HEK293 (cell line): ENCODE results near the gene ZNF652.

Source experiments
- CTCF ChIA-PET: fragments of 350-600 bp; formaldehyde crosslinking; extraction: SDS; loops from one replicate; lab custom pipeline; 2021; ENCODE audit warnings: antibody characterized with exemption; lab: Yijun Ruan, JAX
- POLR2A ChIA-PET: fragments of 300-600 bp; formaldehyde crosslinking; extraction: SDS; loops from one replicate; lab custom pipeline; 2020; ENCODE audit warnings: antibody characterized with exemption, inconsistent platforms; lab: Yijun Ruan, JAX
- H3K27ac ChIP-seq: fragments of 200-500 bp; sonication (Bioruptor generic); 2 replicates; pipeline ENCODE4 v1.5.1; 2014; ENCODE audit warnings: low read depth, low read length, control low read depth, inconsistent platforms; ENCODE audit errors: extremely low read depth
- H3K36me3 ChIP-seq, 2 experiments: fragments of 200-500 bp in 1 of 2; sonication (Bioruptor generic) in 1 of 2; 1 replicate in 1 of 2; 2 replicates in 1 of 2; pipeline ENCODE4 v1.5.1; 2014 to 2017; ENCODE audit warnings: inconsistent platforms in 2 of 2, low read length in 2 of 2; ENCODE audit not compliant: control insufficient read depth in 2 of 2, insufficient read depth in 1 of 2
- H3K4me1 ChIP-seq: fragments of 200-500 bp; sonication (Bioruptor generic); 2 replicates; pipeline ENCODE4 v1.5.1; 2014; ENCODE audit warnings: mild to moderate bottlenecking, low read length, inconsistent platforms; ENCODE audit not compliant: control insufficient read depth, insufficient read depth
- H3K4me3 ChIP-seq: 2 replicates; pipeline ENCODE4 v1.5.1; 2011; ENCODE audit warnings: low read depth, mild to moderate bottlenecking, control low read depth, low read length, moderate library complexity
- H3K9me3 ChIP-seq: fragments of 200-500 bp; sonication (Bioruptor generic); 2 replicates; pipeline ENCODE4 v1.5.1; 2014; ENCODE audit warnings: low read depth, low read length, inconsistent platforms; ENCODE audit not compliant: control insufficient read depth, insufficient read depth
- FEZF1 ChIP-seq: fragments of 450-650 bp; formaldehyde crosslinking; IDR thresholded peaks from 2 replicates; pipeline ENCODE4 v1.5.1; 2016; ENCODE audit warnings: missing biosample characterization, missing genetic modification characterization
- PRDM6 ChIP-seq: fragments of 450-650 bp; formaldehyde crosslinking; IDR thresholded peaks from 2 replicates; pipeline ENCODE4 v1.5.1; 2017; ENCODE audit warnings: missing biosample characterization, missing genetic modification characterization
- SP7 ChIP-seq: fragments of 450-650 bp; formaldehyde crosslinking; IDR thresholded peaks from 2 replicates; pipeline ENCODE4 v1.5.1; 2016; ENCODE audit warnings: missing biosample characterization, missing genetic modification characterization
- ZFHX2 ChIP-seq: fragments of 450-650 bp; formaldehyde crosslinking; conservative IDR thresholded peaks from 2 replicates; pipeline ENCODE4 v1.5.1; 2016; ENCODE audit warnings: missing biosample characterization, missing genetic modification characterization
- ZNF146 ChIP-seq: fragments of 450-650 bp; formaldehyde crosslinking; IDR thresholded peaks from 2 replicates; pipeline ENCODE4 v1.5.1; 2016; ENCODE audit warnings: missing biosample characterization, missing genetic modification characterization
- ZNF18 ChIP-seq: fragments of 450-650 bp; formaldehyde crosslinking; IDR thresholded peaks from 2 replicates; pipeline ENCODE4 v1.5.1; 2016; ENCODE audit warnings: missing biosample characterization, missing genetic modification characterization
- ZNF416 ChIP-seq: fragments of 450-650 bp; formaldehyde crosslinking; IDR thresholded peaks from 2 replicates; pipeline ENCODE4 v1.5.1; 2016; ENCODE audit warnings: missing biosample characterization, missing genetic modification characterization
- ZNF518A ChIP-seq: fragments of 450-650 bp; formaldehyde crosslinking; conservative IDR thresholded peaks from 2 replicates; pipeline ENCODE4 v1.5.1; 2016; ENCODE audit warnings: low read depth, missing biosample characterization, missing genetic modification characterization
- ZNF701 ChIP-seq: fragments of 450-650 bp; formaldehyde crosslinking; IDR thresholded peaks from 2 replicates; pipeline ENCODE4 v1.5.1; 2016; ENCODE audit warnings: missing biosample characterization, missing genetic modification characterization

ZNF652 gene

GRCh38 chr17:49352587-49353154, 9.4 kb downstream of the ZNF652 start:
- POLR2A ChIA-PET = no interaction called here
- Histone ChIP-seq H3K4me1 (peaks cover 16% of the 10 kb centered on the region), H3K36me3 (peaks cover 3 to 12% of the 10 kb centered on the region in 2 experiments), H3K4me3 (no peak overlapping the region), H3K9me3 (no peaks in the 10 kb centered on the region), H3K27ac (no peak overlapping the region)
- CTCF ChIA-PET = interaction anchor here (0.5 to 1.6 kb wide), 2 partner anchors 13 to 56 kb away, joined by 4 to 5 read pairs; no protein-coding TSS in a partner anchor
- TF ChIP-seq SP7 (tag by site-specific recombination) (no peak), ZNF701 (tag by site-specific recombination) (no peak), ZNF416 (tag by site-specific recombination) (no peak), ZNF146 (tag by site-specific recombination) (peak; percentile 80), ZFHX2 (tag by site-specific recombination) (no peak)

- no peak overlapping the region for H3K4me3 ChIP-seq
- TF ChIP-seq ZNF18 (tag by site-specific recombination) (peak; percentile 80), FEZF1 (tag by site-specific recombination) (no peak)
- ChIA-PET CTCF (interaction anchor here (0.5 to 1.6 kb wide), 2 partner anchors 8 to 57 kb away, joined by 4 read pairs; no protein-coding TSS in a partner anchor), POLR2A (interaction anchor here (0.7 kb wide), 1 partner anchor 1381 kb away, joined by 3 read pairs; the partner anchor contains the start of gene CDK5RAP3)
- peaks cover 7% of the 10 kb centered on the region; the same call in 1 of the 2 replicates for H3K4me1 ChIP-seq
- H3K27ac ChIP-seq = no peak overlapping the region
- peaks cover 3 to 12% of the 10 kb centered on the region in 2 experiments for H3K36me3 ChIP-seq
- no peaks in the 10 kb centered on the region for H3K9me3 ChIP-seq
Observed at GRCh38 chr17:49351572-49352140, 10.4 kb downstream of the ZNF652 start.

- TF ChIP-seq PRDM6 (peak; percentile 64; the same call in 1 of the 2 replicates), ZNF518A (tag by site-specific recombination) (no peak)
- H3K9me3 ChIP-seq = no peaks in the 10 kb centered on the region
- H3K4me3 ChIP-seq = no peak overlapping the region
- no peak overlapping the region for H3K27ac ChIP-seq
- peaks cover 4% of the 10 kb centered on the region; the same call in 1 of the 2 replicates for H3K4me1 ChIP-seq
- peaks cover 3 to 12% of the 10 kb centered on the region in 2 experiments for H3K36me3 ChIP-seq
- CTCF ChIA-PET = interaction anchor here (1.3 to 1.4 kb wide), 3 partner anchors 19 to 59 kb away, joined by 3 to 4 read pairs (median 3); no protein-coding TSS in a partner anchor
- POLR2A ChIA-PET = no interaction called here
Observed at GRCh38 chr17:49349541-49349940, 12.5 kb downstream of the ZNF652 start.
